Measurements from ENCODE around the gene TMEM179. TPM values are rescaled to one million over a fixed set of nuclear protein-coding genes. Genes with fewer than 3 reads are reported as not detected.

The TMEM179 gene
- total RNA-seq, 4 donors from 2014 or later, result not detected

- intact Hi-C loops (cut with DNase I; ENCODE audit: low total_unique reads), result no loop called here
- 60 to 67% methylated on average over 11 of the region's 11 CpGs for WGBS, 2 donors
- no peak overlapping the region for H3K4me3 ChIP-seq (ENCODE audit: low read depth, poor library complexity, severe bottlenecking)
- DNase-seq (ENCODE audit: low spot score in 2 of 2), result no peak
- TF ChIP-seq CTCF (IDR thresholded peaks at IDR 0.05) (no peak), POLR2A (IDR thresholded peaks at IDR 0.05) (no peak)
These were observed 26.3 kb downstream of the TMEM179 start for GRCh38 chr14:104578321-104578720.

- DNase-seq (ENCODE audit: low spot score in 2 of 2), result no peak
- no peak for TF ChIP-seq CTCF (IDR thresholded peaks at IDR 0.05)
- no peak for TF ChIP-seq POLR2A (IDR thresholded peaks at IDR 0.05)
- no peak overlapping the region for H3K4me3 ChIP-seq (ENCODE audit: low read depth, poor library complexity, severe bottlenecking)
- intact Hi-C loops (cut with DNase I; ENCODE audit: low total_unique reads), result no loop called here
- 53 to 59% methylated on average over 16 to 19 of the region's 19 CpGs for WGBS, 2 donors
These were observed 26.7 kb downstream of the TMEM179 start for GRCh38 chr14:104577847-104578301.

- H3K4me3 ChIP-seq (ENCODE audit: low read depth, poor library complexity, severe bottlenecking), result no peak overlapping the region
- DNase-seq (ENCODE audit: low spot score in 2 of 2), result no peak
- intact Hi-C loops (cut with DNase I; ENCODE audit: low total_unique reads), result no loop called here
- WGBS, 2 donors, result 67 to 77% methylated on average over 6 to 10 of the region's 12 CpGs
- TF ChIP-seq CTCF (IDR thresholded peaks at IDR 0.05) (no peak), POLR2A (IDR thresholded peaks at IDR 0.05) (no peak)
These were observed 27.1 kb downstream of the TMEM179 start for GRCh38 chr14:104577426-104577825.

- no peak for DNase-seq (ENCODE audit: low spot score in 2 of 2)
- no peak overlapping the region for H3K4me3 ChIP-seq (ENCODE audit: low read depth, poor library complexity, severe bottlenecking)
- TF ChIP-seq CTCF (IDR thresholded peaks at IDR 0.05) (no peak), POLR2A (IDR thresholded peaks at IDR 0.05) (no peak)
- 58 to 71% methylated on average over 9 of the region's 9 CpGs for WGBS, 2 donors
- intact Hi-C loops (cut with DNase I; ENCODE audit: low total_unique reads), result no loop called here
These were observed 27.6 kb downstream of the TMEM179 start for GRCh38 chr14:104576970-104577332.

GRCh38 chr14:104576232-104576969 lies 28.2 kb downstream of the TMEM179 start:
- TF ChIP-seq CTCF (IDR thresholded peaks at IDR 0.05), result no peak
- TF ChIP-seq POLR2A (IDR thresholded peaks at IDR 0.05), result no peak
- intact Hi-C loops (cut with DNase I; ENCODE audit: low total_unique reads), result no loop called here
- 66 to 83% methylated on average over 9 to 16 of the region's 16 CpGs for WGBS, 2 donors
- DNase-seq (ENCODE audit: low spot score in 2 of 2), result no peak
- no peak overlapping the region for H3K4me3 ChIP-seq (ENCODE audit: low read depth, poor library complexity, severe bottlenecking)

Data from lower leg skin (tissue), 4 donors.